ENCODE measurements around the gene FBXL14. TPM values are rescaled to one million over a fixed set of nuclear protein-coding genes. Genes with fewer than 3 reads are reported as not detected.

Gene FBXL14
- total and polyA plus RNA-seq, 8 donors, result 7.5 to 15.5 (median 10.6) TPM

GRCh38 chr12:1640328-1641234 is 46.2 kb upstream of the FBXL14 start:
- Histone ChIP-seq H3K27ac (no peak overlapping the region), H3K9me3 (no peaks in the 10 kb centered on the region), H3K4me3 (peak overlapping the region in 1 of 2 donors; percentile 21), H3K27me3 (no peaks in the 10 kb centered on the region), H3K4me1 (peaks cover 0 to 21% of the 10 kb centered on the region in 2 donors), H3K36me3 (no peaks in the 10 kb centered on the region)
- intact Hi-C loops (cut with DNase I), result loop anchor here in 1 of 2 donors (10.0 kb wide), 1 partner anchor 294 kb away; no protein-coding TSS in a partner anchor
- TF ChIP-seq CTCF (IDR thresholded peaks at IDR 0.05), result no peak
- ATAC-seq, result no peak
- no peak for DNase-seq

DNA sequence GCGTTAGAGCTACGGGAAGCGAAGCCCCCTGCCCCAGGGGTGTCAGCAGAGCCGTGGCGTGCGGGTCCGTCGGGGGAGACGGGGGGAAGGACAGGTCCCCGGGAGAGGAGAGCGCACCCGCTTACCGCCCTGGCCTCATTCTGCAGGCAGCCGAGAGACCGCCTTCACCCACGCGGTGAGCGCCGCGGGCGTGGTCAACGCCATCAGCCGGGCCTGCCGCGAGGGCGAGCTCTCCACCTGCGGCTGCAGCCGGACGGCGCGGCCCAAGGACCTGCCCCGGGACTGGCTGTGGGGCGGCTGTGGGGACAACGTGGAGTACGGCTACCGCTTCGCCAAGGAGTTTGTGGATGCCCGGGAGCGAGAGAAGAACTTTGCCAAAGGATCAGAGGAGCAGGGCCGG is 45.2 kb upstream of the FBXL14 start:
- Histone ChIP-seq H3K27me3 (no peaks in the 10 kb centered on the region), H3K4me3 (peak overlapping the region in 1 of 2 donors; percentile 21), H3K36me3 (no peaks in the 10 kb centered on the region), H3K27ac (no peak overlapping the region), H3K4me1 (peaks cover 0 to 24% of the 10 kb centered on the region in 2 donors), H3K9me3 (no peaks in the 10 kb centered on the region)
- no peak for TF ChIP-seq CTCF (IDR thresholded peaks at IDR 0.05)
- intact Hi-C loops (cut with DNase I), result loop anchor here in 1 of 2 donors (10.0 kb wide), 1 partner anchor 295 kb away; no protein-coding TSS in a partner anchor
- ATAC-seq (peak; percentile 23), DNase-seq (peak in 1 of 4 donors; percentile 86)

GRCh38 chr12:1638203-1638602 is 43.8 kb upstream of the FBXL14 start:
- Histone ChIP-seq H3K36me3 (no peaks in the 10 kb centered on the region), H3K4me3 (no peak overlapping the region), H3K4me1 (peaks cover 0 to 31% of the 10 kb centered on the region in 2 donors), H3K9me3 (no peaks in the 10 kb centered on the region), H3K27me3 (no peaks in the 10 kb centered on the region), H3K27ac (no peak overlapping the region)
- DNase-seq (no peak), ATAC-seq (no peak)
- TF ChIP-seq CTCF (IDR thresholded peaks at IDR 0.05), result no peak
- intact Hi-C loops (cut with DNase I), result loop anchor here in 1 of 2 donors (10.0 kb wide), 1 partner anchor 297 kb away; no protein-coding TSS in a partner anchor

DNA sequence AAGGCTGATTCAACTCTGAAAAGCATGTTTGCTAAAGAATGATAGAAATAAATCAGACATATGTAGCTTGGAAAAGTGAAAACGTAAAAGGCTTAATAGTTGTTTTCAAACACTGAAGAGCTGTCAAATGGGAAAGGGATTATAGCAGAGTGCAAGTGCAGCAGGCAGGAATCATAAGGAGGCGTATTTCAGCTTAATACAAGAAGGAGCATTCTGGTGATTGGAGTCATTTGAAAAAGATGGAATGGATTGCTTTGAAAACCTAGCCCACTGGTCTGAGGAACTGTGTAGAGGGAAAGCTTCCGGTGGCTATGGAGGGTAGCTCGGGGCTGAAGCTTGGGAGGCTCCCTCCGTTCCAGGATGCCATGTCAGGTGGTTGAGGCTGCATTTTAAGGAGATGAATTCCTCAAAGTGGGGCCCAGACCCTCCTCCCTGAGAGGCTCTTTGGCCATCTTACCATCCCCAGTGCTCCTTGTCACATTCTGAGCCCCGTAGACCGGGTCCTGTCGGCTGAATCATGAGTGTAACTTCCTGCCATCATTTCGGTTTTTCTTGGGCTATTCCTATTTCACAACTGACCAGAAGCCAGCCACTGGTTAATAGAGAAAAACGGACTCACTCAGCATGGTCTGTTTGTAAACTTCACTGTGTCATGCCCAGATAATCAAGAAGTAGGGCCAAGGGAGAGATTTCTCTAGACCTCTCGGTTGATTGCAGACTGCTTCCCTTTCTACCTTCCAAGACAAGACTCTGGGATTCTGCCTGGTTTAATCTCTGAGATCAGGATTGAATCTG is 41.1 kb upstream of the FBXL14 start:
- H3K27ac ChIP-seq, result peak overlapping the region in 1 of 2 donors; percentile 51
- ATAC-seq, result peak; percentile 27
- DNase-seq, result no peak
- no peak overlapping the region for H3K4me3 ChIP-seq
- no peak for TF ChIP-seq CTCF (IDR thresholded peaks at IDR 0.05)
- intact Hi-C loops (cut with DNase I), result loop anchor here in 1 of 2 donors (10.0 kb wide), 1 partner anchor 299 kb away; no protein-coding TSS in a partner anchor
- H3K4me1 ChIP-seq, result peaks cover 3 to 44% of the 10 kb centered on the region in 2 donors
- peaks cover 0 to 18% of the 10 kb centered on the region in 2 donors for H3K27me3 ChIP-seq
- no peaks in the 10 kb centered on the region for H3K9me3 ChIP-seq
- H3K36me3 ChIP-seq, result no peaks in the 10 kb centered on the region

All from left lung (tissue), 10 donors.